NCI-H2081 (cell line): Measurements from ENCODE around the gene PALM2AKAP2.

ENCODE experiments used
- DNase-seq, 2 experiments: peaks; one replicate each; lab custom pipeline; 2025; lab: John Stamatoyannopoulos, UW

The PALM2AKAP2 gene

GRCh38 chr9:109779711-109780452, at the start of gene PALM2AKAP2:
Gene PALM2AKAP2, plus strand, starts transcription at chr9:109780198. Its CDS starts 291 bp downstream, at chr9:109780489.
- peak; percentile 7 to 47 for DNase-seq

GRCh38 chr9:109730228-109730627, 49.8 kb upstream of the PALM2AKAP2 start:
- peak; percentile 41 to 70 for DNase-seq

DNA sequence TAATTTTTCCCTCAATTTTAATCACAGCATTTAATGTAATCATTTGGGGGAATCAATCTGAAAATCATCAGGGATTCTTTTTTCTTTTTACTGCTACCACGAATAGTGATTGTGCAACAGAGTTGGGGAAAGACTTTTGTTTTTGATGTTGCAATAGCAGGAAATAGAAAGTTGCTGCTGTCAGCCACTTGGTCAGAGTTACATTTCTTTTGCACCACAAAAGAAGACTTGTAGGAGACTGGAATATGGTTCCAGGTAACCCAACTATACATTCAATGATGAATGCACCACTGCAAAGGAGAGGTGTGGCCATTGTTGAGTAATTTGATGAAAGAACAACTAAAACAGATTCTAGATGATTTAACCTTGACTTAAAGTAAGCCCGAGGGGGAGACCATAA, 46.3 kb upstream of the PALM2AKAP2 start:
- no peak for DNase-seq

GRCh38 chr9:109734814-109735213, 45.2 kb upstream of the PALM2AKAP2 start:
- no peak for DNase-seq

GRCh38 chr9:109735801-109736200, 44.2 kb upstream of the PALM2AKAP2 start:
- no peak for DNase-seq

- no peak for DNase-seq
Observed at GRCh38 chr9:109737295-109737694, 42.7 kb upstream of the PALM2AKAP2 start.

DNA sequence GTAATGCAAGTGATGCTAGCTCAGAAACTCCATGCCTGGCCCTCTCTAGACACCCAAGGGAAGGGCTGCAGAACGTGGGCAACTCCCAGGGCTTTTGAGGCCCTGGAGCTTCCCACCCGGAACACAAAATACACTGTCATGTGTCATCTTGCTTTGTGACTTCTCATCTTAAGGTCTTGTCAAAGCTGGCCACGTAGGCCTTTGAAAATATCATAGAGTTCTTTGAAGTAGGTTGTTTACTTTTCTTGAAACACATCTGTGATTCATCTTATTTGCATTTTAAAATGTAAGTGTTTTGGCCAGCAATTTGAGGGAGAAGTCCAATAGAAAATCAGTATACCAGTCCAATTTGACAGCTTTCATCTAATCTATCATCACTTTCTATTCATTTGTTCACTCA, 40.2 kb upstream of the PALM2AKAP2 start:
- no peak for DNase-seq

DNA sequence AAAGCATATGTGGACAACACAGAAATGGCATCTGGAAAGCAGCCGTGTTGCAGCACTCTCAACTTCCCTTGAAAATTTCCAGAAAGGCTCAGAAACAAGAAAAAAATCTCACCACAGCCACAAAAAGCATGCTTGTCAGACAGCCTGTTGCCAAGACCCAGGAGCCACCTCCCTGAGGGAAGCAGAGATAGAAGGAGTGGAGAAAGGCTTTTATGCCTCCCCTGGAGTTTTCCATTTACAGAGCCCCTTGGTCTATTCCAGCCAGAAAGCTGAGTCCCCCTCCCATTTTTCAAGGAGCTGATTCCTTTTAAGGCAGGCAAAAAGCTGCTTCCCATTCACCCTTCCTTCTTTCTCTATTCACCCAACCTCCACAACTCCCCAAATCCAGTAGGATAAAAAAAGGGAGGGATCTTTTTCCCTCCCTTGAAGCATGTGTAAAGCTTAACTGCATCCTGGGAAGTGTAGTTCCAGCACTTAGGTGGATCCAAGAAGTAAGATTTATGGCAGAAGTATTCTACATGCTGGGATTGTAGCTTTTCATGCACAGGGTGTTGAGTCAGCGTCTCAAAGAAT, 37.1 kb upstream of the PALM2AKAP2 start:
- no peak for DNase-seq

DNA sequence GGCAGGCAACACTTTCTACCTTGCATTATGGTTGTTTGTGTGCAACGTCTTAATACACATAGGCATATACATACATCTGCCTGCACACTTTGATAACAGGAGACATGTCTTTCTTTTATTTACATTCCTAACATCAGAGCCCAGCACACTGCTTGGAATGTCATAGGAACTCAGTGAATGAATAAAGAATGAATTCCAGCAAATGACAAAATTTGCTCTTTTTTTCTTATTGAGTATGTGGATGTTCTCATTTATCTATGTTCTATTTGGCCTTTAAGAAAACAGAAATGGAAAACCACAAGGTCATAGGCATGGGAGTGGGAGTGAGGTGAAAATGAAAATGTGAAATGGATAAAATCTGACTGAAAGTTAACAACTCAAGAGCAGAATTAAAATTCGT, 36.3 kb upstream of the PALM2AKAP2 start:
- DNase-seq: no peak

GRCh38 chr9:109745335-109746283, 34.4 kb upstream of the PALM2AKAP2 start:
- no peak for DNase-seq

DNA sequence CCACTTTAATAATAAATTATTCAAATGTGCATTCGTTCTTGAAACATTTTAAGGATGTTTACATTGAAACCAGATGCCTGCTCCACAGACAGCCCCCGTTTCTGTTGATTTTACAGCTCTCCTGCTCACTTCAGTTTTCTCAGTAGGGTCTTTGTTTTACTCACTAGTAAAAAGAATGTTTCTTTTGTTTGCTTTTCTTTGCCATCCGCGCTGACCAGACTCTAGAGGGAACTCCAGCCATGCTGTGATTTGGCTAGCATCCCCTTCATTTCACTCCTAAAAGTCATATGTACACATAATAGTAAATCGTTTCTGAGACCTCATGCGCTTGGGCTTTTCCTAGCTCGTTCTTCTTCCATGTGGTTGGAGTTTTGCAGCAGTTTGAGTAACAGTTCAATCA, 28.7 kb upstream of the PALM2AKAP2 start:
- DNase-seq: no peak

DNA sequence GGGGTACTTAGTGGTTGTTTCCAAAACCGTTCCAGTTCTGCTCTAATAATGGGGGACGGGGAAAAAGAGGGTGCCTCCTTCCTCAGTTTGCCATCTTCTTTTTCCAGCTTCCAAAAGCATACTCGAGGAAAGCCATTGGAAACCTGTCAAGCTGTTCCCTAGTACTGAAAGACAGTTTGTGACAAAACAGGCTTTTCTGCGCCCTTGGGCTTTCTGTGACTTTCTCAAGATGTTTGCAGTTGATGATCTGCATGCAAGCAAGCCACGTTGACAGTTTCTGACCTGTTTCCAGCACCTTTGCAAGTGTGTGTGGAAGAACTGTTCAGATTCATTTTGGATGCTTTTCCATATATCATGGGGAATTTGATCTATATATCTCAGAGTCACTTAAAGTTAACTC, 26.7 kb upstream of the PALM2AKAP2 start:
- no peak for DNase-seq

DNA sequence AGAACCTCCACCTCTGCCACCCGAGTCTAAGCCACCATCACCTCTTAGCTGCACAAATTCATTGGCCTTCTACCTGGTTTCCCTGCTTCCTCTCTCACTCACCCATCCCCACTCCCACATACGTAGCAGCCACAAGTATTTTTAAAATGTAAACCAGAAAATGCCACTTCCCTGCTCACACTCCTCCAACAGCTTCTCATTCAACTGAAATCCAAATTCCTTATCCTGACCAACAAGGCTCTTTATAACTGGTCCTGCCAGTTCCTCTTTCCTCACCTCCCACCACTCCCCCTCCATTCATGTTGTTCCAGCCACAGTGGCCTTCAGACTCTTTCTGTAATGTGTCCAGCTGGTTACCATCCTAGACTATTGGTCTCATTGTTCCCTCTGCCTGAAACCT, 25.0 kb upstream of the PALM2AKAP2 start:
- no peak for DNase-seq

- no peak for DNase-seq
Observed at GRCh38 chr9:109759589-109759988, 20.4 kb upstream of the PALM2AKAP2 start.

- DNase-seq: no peak
Observed at GRCh38 chr9:109765278-109765677, 14.7 kb upstream of the PALM2AKAP2 start.

- DNase-seq: no peak
Observed at GRCh38 chr9:109765830-109766229, 14.2 kb upstream of the PALM2AKAP2 start.

- no peak for DNase-seq
Observed at GRCh38 chr9:109766351-109766750, 13.6 kb upstream of the PALM2AKAP2 start.

GRCh38 chr9:109767404-109767803, 12.6 kb upstream of the PALM2AKAP2 start:
- no peak for DNase-seq

DNA sequence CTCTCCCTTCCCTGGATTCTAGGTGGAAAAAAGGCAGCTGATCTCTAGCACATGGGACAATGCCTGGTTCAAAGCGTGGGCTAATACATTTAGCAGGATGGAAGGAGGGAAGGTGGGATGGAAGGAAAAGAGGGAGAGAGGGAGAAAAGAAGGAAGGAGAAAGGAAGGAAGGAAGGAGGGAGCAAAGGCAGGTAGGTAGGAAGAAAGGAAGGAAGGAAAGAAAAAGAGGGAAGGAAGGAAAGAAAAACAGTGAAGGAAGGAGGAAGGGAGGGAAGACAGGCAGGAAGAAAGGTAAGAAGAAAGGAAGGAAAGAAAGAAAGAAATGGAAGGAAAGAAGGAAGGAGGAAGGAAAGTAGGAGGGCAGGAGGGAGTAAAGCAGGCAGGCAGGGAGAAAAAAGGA, 12.2 kb upstream of the PALM2AKAP2 start:
- no peak for DNase-seq

GRCh38 chr9:109769250-109769649, 10.7 kb upstream of the PALM2AKAP2 start:
- DNase-seq: no peak

- DNase-seq: no peak
Observed at GRCh38 chr9:109770101-109770500, 9.9 kb upstream of the PALM2AKAP2 start.

- no peak for DNase-seq
Observed at GRCh38 chr9:109771087-109771486, 8.9 kb upstream of the PALM2AKAP2 start.
